Stimulated activated memory B cell treated with anti-CD40 and anti-IgM and Interleukin-4, amounts not matched to agents 10 μg/mL and 1 μg/mL and 100 μg/mL, for 72 hours (primary cell): ENCODE results near the gene SOBP.

Source experiments
- ATAC-seq: fragments of 150-1000 bp; cut with Tn5 transposase; 2 replicates; pipeline ENCODE4 v1.10.0; 2021
- H3K27ac Mint-ChIP-seq: one replicate; pipeline ENCODE4 v1.8.0; 2022; ENCODE audit warnings: mild to moderate bottlenecking, mixed read lengths
- H3K27me3 Mint-ChIP-seq: one replicate; pipeline ENCODE4 v1.8.0; 2022; ENCODE audit warnings: mixed read lengths
- H3K36me3 Mint-ChIP-seq: one replicate; pipeline ENCODE4 v1.8.0; 2022; ENCODE audit warnings: mixed read lengths
- H3K4me1 Mint-ChIP-seq: one replicate; pipeline ENCODE4 v1.8.0; 2022; ENCODE audit warnings: mixed read lengths
- H3K4me3 Mint-ChIP-seq: one replicate; pipeline ENCODE4 v1.8.0; 2022; ENCODE audit warnings: mild to moderate bottlenecking, moderate library complexity, mixed read lengths
- H3K9me3 Mint-ChIP-seq: one replicate; pipeline ENCODE4 v1.8.0; 2022; ENCODE audit warnings: mixed read lengths

Gene SOBP

DNA sequence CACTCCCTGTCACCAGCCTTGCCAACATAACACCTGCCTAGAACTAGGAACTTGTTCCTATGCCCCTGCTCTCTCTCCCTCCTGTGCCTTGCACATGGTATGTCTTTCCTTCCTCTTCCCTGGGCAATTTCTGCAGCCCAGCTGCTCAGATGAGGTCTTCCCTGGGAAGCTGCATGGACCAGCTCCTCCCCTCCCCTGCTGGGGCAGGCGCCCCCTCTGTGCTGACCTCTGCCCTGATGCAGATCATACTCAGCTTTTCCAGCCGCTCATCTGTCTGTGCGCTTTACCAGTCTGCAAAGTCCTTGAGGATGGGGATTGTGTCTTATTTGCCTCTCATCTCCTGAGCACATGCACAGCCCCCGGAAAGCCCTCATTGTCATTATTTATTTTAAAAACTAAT lies 172.4 kb downstream of the SOBP start:
- peak overlapping the region; percentile 0 for H3K27ac Mint-ChIP-seq
- no peak for ATAC-seq
- H3K9me3 Mint-ChIP-seq = no peaks in the 10 kb centered on the region
- peaks cover 49% of the 10 kb centered on the region for H3K4me1 Mint-ChIP-seq
- no peak overlapping the region for H3K4me3 Mint-ChIP-seq
- H3K36me3 Mint-ChIP-seq = peaks cover 6% of the 10 kb centered on the region
- H3K27me3 Mint-ChIP-seq = no peaks in the 10 kb centered on the region

- peaks cover 40% of the 10 kb centered on the region for H3K4me1 Mint-ChIP-seq
- H3K4me3 Mint-ChIP-seq = no peak overlapping the region
- ATAC-seq = no peak
Measured at GRCh38 chr6:107663308-107663707, 173.4 kb downstream of the SOBP start.

GRCh38 chr6:107665382-107665781 lies 175.5 kb downstream of the SOBP start:
- Mint-ChIP-seq H3K36me3 (no peaks in the 10 kb centered on the region), H3K27ac (no peak overlapping the region), H3K4me3 (no peak overlapping the region), H3K4me1 (peaks cover 47% of the 10 kb centered on the region), H3K27me3 (no peaks in the 10 kb centered on the region), H3K9me3 (no peaks in the 10 kb centered on the region)
- no peak for ATAC-seq

More at GRCh38 chr6:107663308-107663707, 173.4 kb downstream of the SOBP start:
- H3K36me3 Mint-ChIP-seq = peaks cover 6% of the 10 kb centered on the region
- H3K9me3 Mint-ChIP-seq = no peaks in the 10 kb centered on the region
- no peaks in the 10 kb centered on the region for H3K27me3 Mint-ChIP-seq
- peak overlapping the region; percentile 0 for H3K27ac Mint-ChIP-seq

DNA sequence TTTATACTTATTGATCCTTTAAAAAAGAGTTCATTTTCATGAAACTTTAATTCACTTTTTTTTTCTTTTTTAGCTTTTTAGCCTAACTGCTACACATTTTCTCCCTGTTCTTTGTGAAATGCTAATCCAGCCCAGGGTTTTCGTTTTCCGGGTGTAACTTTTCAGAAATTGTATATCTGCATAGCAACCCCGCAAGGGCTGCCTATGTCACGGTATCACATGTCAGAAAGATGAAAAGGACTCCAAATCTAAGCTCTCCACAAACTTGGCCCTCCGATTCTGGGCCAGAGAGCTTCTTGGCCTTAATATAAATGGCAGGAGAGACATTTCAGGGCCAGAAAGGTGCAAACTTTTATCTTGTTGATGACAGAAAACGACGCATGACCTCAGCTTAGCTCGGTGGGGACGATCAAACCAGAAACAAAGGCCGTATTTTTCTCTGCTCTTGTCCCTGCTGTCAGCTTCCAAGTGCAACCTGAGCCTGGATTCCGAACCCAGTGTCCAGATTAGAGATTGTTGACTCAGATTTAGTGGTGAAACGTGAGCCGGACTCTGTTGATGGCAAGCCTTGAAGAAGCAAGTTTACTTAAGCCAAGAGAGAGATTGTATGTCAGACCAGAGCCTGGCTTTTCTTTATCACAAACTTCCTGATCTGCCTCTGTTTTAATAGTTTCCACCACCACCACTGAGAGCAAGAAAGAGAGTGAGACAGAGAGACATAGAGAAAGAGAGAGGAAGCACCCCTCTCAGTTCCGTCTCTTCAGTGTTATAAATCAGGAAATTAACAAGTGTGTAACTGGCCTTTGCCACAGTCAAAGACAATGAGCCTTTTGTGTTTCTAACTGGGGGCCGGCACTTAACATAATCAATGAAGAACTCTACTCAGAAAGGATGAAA lies 176.4 kb downstream of the SOBP start:
- no peak for ATAC-seq
- no peak overlapping the region for H3K4me3 Mint-ChIP-seq
- no peaks in the 10 kb centered on the region for H3K27me3 Mint-ChIP-seq
- H3K36me3 Mint-ChIP-seq = no peaks in the 10 kb centered on the region
- peaks cover 57% of the 10 kb centered on the region for H3K4me1 Mint-ChIP-seq
- H3K27ac Mint-ChIP-seq = peak overlapping the region; percentile 2
- no peaks in the 10 kb centered on the region for H3K9me3 Mint-ChIP-seq

DNA sequence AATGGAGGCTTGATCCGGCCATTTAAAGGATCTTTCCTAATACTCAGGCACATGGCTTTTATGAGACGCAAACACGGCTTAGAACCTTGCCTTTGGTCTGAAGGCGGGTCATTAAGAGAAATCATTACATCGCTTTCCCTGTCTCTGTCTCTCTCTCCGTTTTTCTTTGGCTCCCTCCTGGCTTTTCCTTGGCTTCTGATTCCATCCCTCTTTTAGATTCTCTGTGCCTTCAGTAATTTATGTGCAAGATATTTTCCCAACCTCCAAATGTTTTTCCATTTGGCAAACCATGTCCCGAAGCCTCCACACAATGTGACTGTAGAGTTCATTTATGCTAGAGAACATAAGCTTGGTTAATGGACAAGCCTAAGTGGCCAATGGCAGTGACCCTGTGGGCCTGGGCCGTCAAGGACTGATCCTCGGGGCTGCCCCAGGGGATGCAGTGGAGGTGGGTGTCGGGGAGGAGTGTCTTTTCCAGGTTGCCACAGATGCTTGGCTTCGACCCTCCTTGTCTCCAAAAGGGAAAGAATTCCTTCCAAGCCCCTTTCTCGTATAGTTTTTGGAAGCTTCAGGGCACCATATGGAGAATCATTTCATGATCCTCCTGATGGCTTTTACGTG lies 177.2 kb downstream of the SOBP start:
- Mint-ChIP-seq H3K4me1 (peaks cover 62% of the 10 kb centered on the region), H3K9me3 (no peaks in the 10 kb centered on the region), H3K4me3 (no peak overlapping the region), H3K36me3 (no peaks in the 10 kb centered on the region), H3K27me3 (no peaks in the 10 kb centered on the region), H3K27ac (peak overlapping the region; percentile 2)
- no peak for ATAC-seq

DNA sequence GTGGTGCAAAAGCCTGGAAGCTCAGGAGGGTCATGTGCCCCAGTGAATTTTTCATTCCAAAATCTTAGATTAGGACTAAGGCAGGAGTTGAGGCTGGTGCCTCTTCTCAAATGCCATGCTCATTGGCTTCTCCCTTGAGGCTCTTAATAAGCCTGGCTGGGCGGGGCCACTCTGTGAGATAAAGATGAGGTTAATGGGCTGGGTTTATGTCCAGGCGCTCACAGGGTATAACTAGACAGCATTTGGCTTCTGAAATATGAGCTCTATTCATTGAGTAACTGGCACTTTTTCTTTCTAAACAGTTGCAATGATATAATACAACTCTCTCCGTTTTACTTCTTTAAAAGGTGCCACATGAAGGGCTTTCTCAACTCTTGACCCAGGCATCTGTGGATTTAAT lies 177.9 kb downstream of the SOBP start:
- no peaks in the 10 kb centered on the region for H3K27me3 Mint-ChIP-seq
- H3K27ac Mint-ChIP-seq = peak overlapping the region; percentile 87
- ATAC-seq = no peak
- H3K4me1 Mint-ChIP-seq = peaks cover 58% of the 10 kb centered on the region
- H3K4me3 Mint-ChIP-seq = no peak overlapping the region
- H3K36me3 Mint-ChIP-seq = no peaks in the 10 kb centered on the region
- H3K9me3 Mint-ChIP-seq = no peaks in the 10 kb centered on the region

DNA sequence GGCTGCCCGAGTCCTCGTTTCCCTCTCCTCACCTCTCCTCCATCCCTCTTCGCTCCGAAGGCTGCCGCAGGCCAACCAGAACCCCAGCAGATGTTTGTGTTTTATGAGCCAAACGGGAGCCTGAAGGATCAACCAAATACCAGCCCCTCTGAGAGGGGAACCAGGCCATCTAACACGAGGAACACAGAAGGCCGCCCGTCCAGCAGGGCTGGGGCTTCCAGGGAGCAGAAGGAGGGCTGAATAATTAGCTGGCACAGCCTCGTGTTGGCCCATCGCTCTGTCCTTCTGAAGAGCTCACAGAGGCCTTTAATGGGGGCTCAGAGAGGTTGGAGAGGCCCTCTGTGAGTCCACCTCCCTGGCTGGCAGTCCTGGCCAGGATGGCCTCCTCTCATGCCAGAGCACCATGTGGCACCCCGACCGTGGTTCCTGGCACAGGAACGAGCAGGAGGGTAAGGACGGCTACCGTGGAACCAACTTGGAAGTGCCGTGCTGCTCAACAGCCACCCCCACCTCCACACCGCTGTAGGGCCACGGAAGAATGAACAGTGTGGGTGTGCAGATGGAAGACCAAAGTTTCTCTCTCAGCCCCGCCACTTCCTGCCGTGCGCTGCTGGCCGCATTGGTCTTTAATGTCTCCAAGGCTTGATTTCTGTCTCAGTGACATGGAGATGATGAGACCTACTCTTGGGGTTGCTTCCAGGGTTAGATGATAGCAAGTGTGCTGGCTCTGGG lies 179.0 kb downstream of the SOBP start:
- H3K27ac Mint-ChIP-seq = peak overlapping the region; percentile 87
- H3K4me3 Mint-ChIP-seq = no peak overlapping the region
- peaks cover 58% of the 10 kb centered on the region for H3K4me1 Mint-ChIP-seq

GRCh38 chr6:107670792-107671199 lies 180.9 kb downstream of the SOBP start:
- Mint-ChIP-seq H3K4me3 (peak overlapping the region; percentile 25), H3K27me3 (no peaks in the 10 kb centered on the region), H3K27ac (peak overlapping the region; percentile 38), H3K4me1 (peaks cover 62% of the 10 kb centered on the region), H3K36me3 (no peaks in the 10 kb centered on the region), H3K9me3 (no peaks in the 10 kb centered on the region)
- ATAC-seq = peak; percentile 40

More for the DNA sequence above, 179.0 kb downstream of the SOBP start:
- Mint-ChIP-seq H3K36me3 (no peaks in the 10 kb centered on the region), H3K9me3 (no peaks in the 10 kb centered on the region), H3K27me3 (no peaks in the 10 kb centered on the region)
- ATAC-seq = peak; percentile 95

GRCh38 chr6:107673076-107673494 lies 183.2 kb downstream of the SOBP start:
- no peaks in the 10 kb centered on the region for H3K27me3 Mint-ChIP-seq
- no peak overlapping the region for H3K4me3 Mint-ChIP-seq
- H3K9me3 Mint-ChIP-seq = no peaks in the 10 kb centered on the region
- peaks cover 46% of the 10 kb centered on the region for H3K4me1 Mint-ChIP-seq
- ATAC-seq = no peak
- no peak overlapping the region for H3K27ac Mint-ChIP-seq
- H3K36me3 Mint-ChIP-seq = no peaks in the 10 kb centered on the region

- peak; percentile 97 for ATAC-seq
- no peaks in the 10 kb centered on the region for H3K27me3 Mint-ChIP-seq
- peak overlapping the region; percentile 84 for H3K27ac Mint-ChIP-seq
- no peaks in the 10 kb centered on the region for H3K9me3 Mint-ChIP-seq
- peak overlapping the region; percentile 88 for H3K4me3 Mint-ChIP-seq
- no peaks in the 10 kb centered on the region for H3K36me3 Mint-ChIP-seq
- H3K4me1 Mint-ChIP-seq = peaks cover 28% of the 10 kb centered on the region
Measured at GRCh38 chr6:107674995-107675738, 185.2 kb downstream of the SOBP start.

DNA sequence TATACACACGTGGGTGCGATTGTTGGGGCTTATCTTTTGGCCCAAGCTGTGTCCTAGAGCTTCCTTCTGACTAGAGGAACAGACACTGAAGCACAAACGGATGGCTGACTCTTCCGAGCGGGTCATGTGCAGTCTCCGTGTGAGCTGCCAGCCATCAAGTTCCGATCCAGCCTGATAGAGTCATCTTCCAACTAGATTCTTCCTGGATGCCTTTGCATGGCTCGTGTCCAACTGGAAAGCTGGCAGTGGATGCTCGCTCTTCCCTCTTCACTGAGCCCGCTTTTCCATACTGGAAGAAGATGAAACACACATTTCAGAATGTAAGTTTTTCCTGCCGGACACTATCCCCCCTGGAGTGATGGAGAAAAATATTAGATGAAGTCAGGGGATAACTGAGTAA lies 186.1 kb downstream of the SOBP start:
- Mint-ChIP-seq H3K27ac (no peak overlapping the region), H3K9me3 (no peaks in the 10 kb centered on the region), H3K27me3 (no peaks in the 10 kb centered on the region), H3K4me3 (no peak overlapping the region), H3K36me3 (no peaks in the 10 kb centered on the region), H3K4me1 (peaks cover 19% of the 10 kb centered on the region)
- no peak for ATAC-seq

DNA sequence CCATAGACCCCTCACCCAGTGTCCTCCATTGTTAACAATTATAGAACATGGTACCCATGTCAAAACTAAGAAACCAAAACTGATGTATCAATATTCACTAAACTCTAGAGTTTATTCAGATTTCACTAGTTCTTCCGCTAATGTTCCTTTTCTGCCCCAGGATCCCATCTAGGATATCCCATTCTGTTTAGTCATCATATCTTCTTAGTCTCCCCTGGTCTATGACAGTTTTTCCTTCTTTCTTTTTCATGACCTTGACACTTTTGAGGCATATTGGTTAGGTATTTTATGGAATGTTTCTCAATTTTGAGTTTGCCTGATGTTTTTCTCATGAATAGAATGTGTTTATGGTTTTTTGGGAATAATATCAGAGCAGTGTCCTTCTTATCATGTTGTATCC lies 187.5 kb downstream of the SOBP start:
- H3K4me3 Mint-ChIP-seq = no peak overlapping the region
- H3K9me3 Mint-ChIP-seq = no peaks in the 10 kb centered on the region
- no peak overlapping the region for H3K27ac Mint-ChIP-seq
- ATAC-seq = no peak
- peaks cover 11% of the 10 kb centered on the region for H3K4me1 Mint-ChIP-seq
- no peaks in the 10 kb centered on the region for H3K36me3 Mint-ChIP-seq
- H3K27me3 Mint-ChIP-seq = no peaks in the 10 kb centered on the region

- no peak overlapping the region for H3K27ac Mint-ChIP-seq
- H3K27me3 Mint-ChIP-seq = no peaks in the 10 kb centered on the region
- H3K9me3 Mint-ChIP-seq = peaks cover 3% of the 10 kb centered on the region
- H3K36me3 Mint-ChIP-seq = no peaks in the 10 kb centered on the region
- no peak overlapping the region for H3K4me3 Mint-ChIP-seq
- peaks cover 11% of the 10 kb centered on the region for H3K4me1 Mint-ChIP-seq
- ATAC-seq = no peak
Measured at GRCh38 chr6:107679457-107679856, 189.5 kb downstream of the SOBP start.

DNA sequence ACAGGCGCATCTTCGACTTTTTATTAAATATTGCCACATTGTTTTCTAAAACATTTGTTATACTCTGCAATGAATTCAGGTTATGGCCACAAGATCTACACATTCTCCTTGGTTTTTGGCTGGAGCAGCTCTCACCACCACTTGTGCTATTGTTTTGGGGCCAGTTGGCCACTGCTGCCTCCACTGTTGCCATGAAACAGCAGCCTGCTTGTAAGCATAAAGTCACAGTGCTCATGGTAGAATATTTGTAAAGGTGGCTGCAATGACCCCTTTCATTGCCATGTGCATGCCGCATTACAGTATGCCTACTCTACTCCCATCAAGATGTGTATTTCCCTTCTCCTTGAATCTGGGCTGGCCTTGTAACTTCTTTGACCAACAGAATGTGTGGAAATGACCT lies 192.8 kb downstream of the SOBP start:
- H3K27me3 Mint-ChIP-seq = no peaks in the 10 kb centered on the region
- H3K4me3 Mint-ChIP-seq = no peak overlapping the region
- no peak for ATAC-seq
- H3K9me3 Mint-ChIP-seq = peaks cover 3% of the 10 kb centered on the region
- H3K27ac Mint-ChIP-seq = no peak overlapping the region
- no peaks in the 10 kb centered on the region for H3K4me1 Mint-ChIP-seq
- no peaks in the 10 kb centered on the region for H3K36me3 Mint-ChIP-seq

DNA sequence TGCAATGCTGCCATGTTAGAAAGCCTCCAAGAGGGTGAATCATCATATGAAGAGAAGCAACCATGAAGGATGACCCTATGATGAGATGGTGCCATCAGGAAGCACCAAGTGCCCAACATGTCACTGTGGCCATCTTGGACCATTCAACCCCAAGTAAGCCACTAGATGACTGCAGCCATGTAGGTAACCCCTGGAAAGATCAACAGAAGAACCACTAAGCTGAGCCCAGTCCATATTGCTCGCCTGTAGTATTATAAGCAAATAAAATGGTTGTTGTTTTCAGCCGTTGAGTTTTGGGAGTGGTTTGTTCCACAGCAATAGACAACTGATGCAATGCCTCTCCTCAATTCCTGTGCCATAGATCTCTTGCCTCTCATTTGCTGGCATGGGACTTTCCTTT lies 193.3 kb downstream of the SOBP start:
- Mint-ChIP-seq H3K27ac (no peak overlapping the region), H3K4me1 (no peaks in the 10 kb centered on the region), H3K36me3 (no peaks in the 10 kb centered on the region), H3K27me3 (no peaks in the 10 kb centered on the region), H3K4me3 (no peak overlapping the region), H3K9me3 (peaks cover 3% of the 10 kb centered on the region)
- ATAC-seq = no peak
